Left lung (tissue), 10 donors: Measurements from ENCODE around the gene CPA2. TPM values are rescaled to one million over a fixed set of nuclear protein-coding genes. Genes with fewer than 3 reads are reported as not detected.

Experiments
- ATAC-seq: fragments of 200-7000 bp; cut with Tn5 transposase; one replicate; pipeline ENCODE4 v1.9.1; 2020; ENCODE audit warnings: moderate library complexity
- DNase-seq, 4 donors: peaks; one replicate each; pipeline ENCODE4 v3.0.0-alpha.2; 2013 to 2020
- H3K27ac ChIP-seq, 2 donors: fragments of 200-600 bp; sonication (generic) in 1 of 2; one replicate each; pipeline versions ENCODE4 v1.5.0 to v1.8.0; 2020 to 2021
- H3K27me3 ChIP-seq, 2 donors: fragments of 200-600 bp; sonication (generic) in 1 of 2; one replicate each; pipeline versions ENCODE4 v1.5.0 to v1.8.0; 2020 to 2021
- H3K36me3 ChIP-seq, 2 donors: fragments of 200-600 bp; sonication (generic) in 1 of 2; one replicate each; pipeline versions ENCODE4 v1.5.0 to v1.8.0; 2020 to 2021
- H3K4me1 ChIP-seq, 2 donors: fragments of 200-600 bp; one replicate each; pipeline ENCODE4 v1.8.0; 2021
- H3K4me3 ChIP-seq, 2 donors: fragments of 200-600 bp; sonication (generic) in 1 of 2; one replicate each; pipeline versions ENCODE4 v1.5.0 to v1.8.0; 2020 to 2021; ENCODE audit warnings: mild to moderate bottlenecking in 1 of 2
- H3K9me3 ChIP-seq, 2 donors: fragments of 200-600 bp; sonication (generic) in 1 of 2; one replicate each; pipeline versions ENCODE4 v1.5.0 to v1.8.0; 2020 to 2021
- CTCF ChIP-seq, 2 donors: fragments of 200-600 bp; sonication (generic) in 1 of 2; IDR thresholded peaks; one replicate each; pipeline versions ENCODE4 v1.5.0 to v1.8.0; 2021; ENCODE audit warnings: antibody characterized with exemption in 2 of 2
- intact Hi-C, 2 donors: fragments of 100-400 bp; cut with DNase I; formaldehyde crosslinking; loops; one replicate each; pipeline versions ENCODE4 v1.11.2 to v1.14.2; 2022
- polyA plus RNA-seq, 6 donors: library from polyadenylated mRNA; unstranded; fragments of 120-200 nt; gene quantifications; one replicate each; pipeline ENCODE4 v1.2.1, GENCODE V29; 2013; ENCODE audit not compliant: insufficient read length in 6 of 6
- total RNA-seq, 2 donors: library from RNA; stranded (reverse); fragmentation: NEBNext Ultra II Directional; extraction: Animal tissue kit (Norgen Biotek cat#: 25700); gene quantifications; one replicate each; pipeline ENCODE4 v1.2.1, GENCODE V29; 2021
- donor health status: DM: no; HTN: yes; CAD: no.
- donor health status: DM: no; HTN: no; CAD: no.

The CPA2 gene
- total and polyA plus RNA-seq, 8 donors = 0.20 to 0.57 (median 0.33) TPM; not detected in 2

DNA sequence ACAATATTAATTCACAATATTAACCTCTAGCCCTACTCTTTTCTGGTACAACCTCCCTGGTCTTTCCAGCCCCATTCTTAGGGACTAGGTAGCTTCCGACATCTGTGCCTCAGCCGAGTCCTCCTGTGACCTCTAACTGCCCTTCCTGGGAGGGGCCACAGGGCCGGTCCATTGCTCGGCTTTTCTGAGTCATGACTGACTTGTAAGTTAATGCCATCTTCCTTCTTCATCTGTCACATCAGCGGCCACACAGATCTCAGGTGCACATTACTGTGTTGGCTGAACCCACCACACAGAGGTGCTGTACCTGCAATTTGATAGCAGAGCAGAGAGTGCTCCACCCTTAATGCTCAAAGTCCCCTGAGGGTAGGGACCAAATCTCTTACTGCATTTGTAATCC, 22.2 kb downstream of the CPA2 start:
- no peak overlapping the region for H3K27ac ChIP-seq
- no peaks in the 10 kb centered on the region for H3K36me3 ChIP-seq
- TF ChIP-seq CTCF (IDR thresholded peaks at IDR 0.05) = no peak
- intact Hi-C loops = no loop called here
- no peak overlapping the region for H3K4me3 ChIP-seq
- no peaks in the 10 kb centered on the region for H3K9me3 ChIP-seq
- H3K27me3 ChIP-seq = no peaks in the 10 kb centered on the region
- no peak for DNase-seq
- no peak for ATAC-seq
- no peaks in the 10 kb centered on the region for H3K4me1 ChIP-seq

DNA sequence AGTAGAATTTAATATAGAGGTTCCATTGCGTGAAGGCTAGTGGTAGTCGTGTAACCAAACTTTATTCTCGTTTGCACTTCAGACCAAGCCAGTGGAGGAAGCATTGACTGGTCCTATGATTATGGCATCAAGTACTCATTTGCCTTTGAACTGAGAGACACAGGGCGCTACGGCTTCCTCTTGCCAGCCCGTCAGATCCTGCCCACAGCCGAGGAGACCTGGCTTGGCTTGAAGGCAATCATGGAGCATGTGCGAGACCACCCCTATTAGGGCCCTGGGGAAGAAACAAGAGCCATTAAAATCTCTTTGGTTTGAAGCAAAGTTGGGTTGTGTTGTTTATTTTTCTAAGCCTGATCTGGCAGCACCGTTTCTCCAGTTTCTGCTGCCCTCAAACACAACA, 22.8 kb downstream of the CPA2 start:
- no peaks in the 10 kb centered on the region for H3K36me3 ChIP-seq
- H3K9me3 ChIP-seq = no peaks in the 10 kb centered on the region
- DNase-seq = no peak
- H3K4me3 ChIP-seq = no peak overlapping the region
- no peak for TF ChIP-seq CTCF (IDR thresholded peaks at IDR 0.05)
- H3K27me3 ChIP-seq = no peaks in the 10 kb centered on the region
- no peak overlapping the region for H3K27ac ChIP-seq
- intact Hi-C loops = no loop called here
- no peaks in the 10 kb centered on the region for H3K4me1 ChIP-seq
- no peak for ATAC-seq

- Histone ChIP-seq H3K4me1 (no peaks in the 10 kb centered on the region), H3K27ac (no peak overlapping the region), H3K4me3 (no peak overlapping the region), H3K36me3 (no peaks in the 10 kb centered on the region), H3K27me3 (no peaks in the 10 kb centered on the region), H3K9me3 (no peaks in the 10 kb centered on the region)
- DNase-seq (no peak), ATAC-seq (no peak)
- intact Hi-C loops = no loop called here
- TF ChIP-seq CTCF (IDR thresholded peaks at IDR 0.05) = no peak
These were observed 24.1 kb downstream of the CPA2 start for GRCh38 chr7:130290745-130291144.

DNA sequence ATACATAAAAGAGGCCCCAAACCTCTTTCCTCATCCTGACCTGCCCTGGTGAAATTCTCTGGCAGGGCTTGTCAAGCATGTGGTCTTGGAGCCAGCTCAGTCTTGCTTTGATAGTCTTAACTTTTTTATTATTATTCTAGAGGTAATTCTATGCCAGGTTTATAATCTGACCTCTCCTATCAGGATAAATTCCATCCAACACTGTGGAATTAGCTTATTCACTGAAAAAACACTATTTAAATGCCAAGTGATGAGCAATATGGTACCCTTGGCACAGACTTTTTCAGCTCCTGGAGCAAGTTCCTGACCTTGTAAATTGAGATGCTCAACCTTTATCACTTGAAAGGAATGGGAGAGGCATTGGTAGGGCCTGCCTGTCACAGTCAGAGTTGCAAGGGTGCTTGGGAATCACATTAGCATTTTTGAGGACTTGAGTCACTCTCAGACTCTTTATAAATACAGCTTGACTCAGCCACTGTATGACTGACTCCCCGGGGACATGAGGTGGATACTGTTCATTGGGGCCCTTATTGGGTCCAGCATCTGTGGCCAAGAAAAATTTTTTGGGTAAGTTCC, 26.1 kb downstream of the CPA2 start, which contains the start of gene CPA4:
CPA4 (plus strand) TSS at position 480 of the 576 bp plus-strand sequence; CDS start at position 500, 20 bp downstream.
- Histone ChIP-seq H3K27ac (no peak within 1 kb of the TSS), H3K4me1 (no peaks in the 10 kb centered on the region), H3K27me3 (no peaks in the 10 kb centered on the region), H3K4me3 (no peak within 1 kb of the TSS), H3K36me3 (no peaks in the 10 kb centered on the region), H3K9me3 (no peaks in the 10 kb centered on the region)
- ATAC-seq = peak; percentile 70
- no peak for TF ChIP-seq CTCF (IDR thresholded peaks at IDR 0.05)
- DNase-seq = no peak
- intact Hi-C loops = no loop called here

DNA sequence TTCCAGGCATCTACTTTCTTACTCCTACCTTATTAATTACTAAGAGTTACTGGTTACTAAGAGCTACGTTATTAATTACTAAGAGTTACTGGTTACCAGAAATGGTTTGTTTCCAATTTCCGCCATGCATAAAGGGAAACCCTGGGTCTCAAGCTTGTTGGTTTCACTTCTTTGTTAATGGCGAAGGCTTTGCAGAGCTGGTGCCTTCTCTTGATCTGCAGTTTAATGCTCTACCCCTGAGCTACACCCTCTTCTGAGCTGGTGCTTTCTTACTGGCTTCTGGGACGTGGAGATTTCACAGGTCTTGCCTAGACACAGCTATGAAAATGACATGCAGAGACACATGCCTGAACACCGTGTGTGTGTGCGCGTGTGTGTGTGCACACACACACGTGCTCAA, 26.9 kb downstream of the CPA2 start:
- DNase-seq (no peak), ATAC-seq (no peak)
- Histone ChIP-seq H3K36me3 (no peaks in the 10 kb centered on the region), H3K27me3 (no peaks in the 10 kb centered on the region), H3K9me3 (no peaks in the 10 kb centered on the region), H3K4me1 (no peaks in the 10 kb centered on the region), H3K27ac (no peak overlapping the region), H3K4me3 (no peak overlapping the region)
- intact Hi-C loops = no loop called here
- TF ChIP-seq CTCF (IDR thresholded peaks at IDR 0.05) = no peak
